Caco-2 (cell line): Measurements from ENCODE around the gene OLA1. TPM values are rescaled to one million over a fixed set of nuclear protein-coding genes. Genes with fewer than 3 reads are reported as not detected.

Source experiments
- BruUV-seq: library from RNA; stranded (reverse); fragments of 400-500 nt; replicated peaks from 2 replicates; lab custom pipeline; 2021; lab: Mats Ljungman, UMichigan
- CTCF ChIA-PET: fragments of 300-600 bp; sonication (Branson Sonifier 250); formaldehyde crosslinking; loops from one replicate; lab custom pipeline; 2022; ENCODE audit warnings: antibody characterized with exemption; lab: Charles Lee
- POLR2A ChIA-PET: fragments of 300-600 bp; sonication (Branson Sonifier 250); formaldehyde crosslinking; loops from one replicate; lab custom pipeline; 2022; ENCODE audit warnings: antibody characterized with exemption; lab: Charles Lee
- DNase-seq, 2 experiments: peaks; one replicate each; pipeline versions ENCODE4 v3.0.0 to v3.0.0-alpha.2; 2020 to 2022
- H3K27me3 ChIP-seq: replicated peaks from 2 replicates; pipeline ENCODE4 v1.6.0; 2011; ENCODE audit warnings: low read length; ENCODE audit not compliant: control insufficient read depth, insufficient read depth
- H3K36me3 ChIP-seq: 2 replicates; pipeline ENCODE4 v1.5.1; 2011; ENCODE audit warnings: low read length; ENCODE audit not compliant: control insufficient read depth, insufficient read depth
- H3K4me1 ChIP-seq: fragments of 250-450 bp; sonication (Bioruptor Pico); 2 replicates; pipeline ENCODE4 v1.5.1; 2020; ENCODE audit warnings: mild to moderate bottlenecking
- H3K4me3 ChIP-seq: 2 replicates; pipeline ENCODE4 v1.5.1; 2011; ENCODE audit warnings: low read depth, mild to moderate bottlenecking, control low read depth, low read length
- H3K9me3 ChIP-seq: fragments of 250-450 bp; sonication (Bioruptor Pico); 2 replicates; pipeline ENCODE4 v1.5.1; 2020; ENCODE audit warnings: mild to moderate bottlenecking, moderate library complexity
- H3K27ac Mint-ChIP-seq: one replicate; pipeline ENCODE4 v1.8.0; 2022; ENCODE audit warnings: mixed read lengths; ENCODE audit not compliant: unreplicated experiment
- H3K27me3 Mint-ChIP-seq: one replicate; pipeline ENCODE4 v1.8.0; 2022; ENCODE audit warnings: mixed read lengths; ENCODE audit not compliant: insufficient read depth, unreplicated experiment
- H3K36me3 Mint-ChIP-seq: one replicate; pipeline ENCODE4 v1.8.0; 2022; ENCODE audit warnings: mild to moderate bottlenecking, mixed read lengths; ENCODE audit not compliant: insufficient read depth, unreplicated experiment
- H3K4me1 Mint-ChIP-seq: one replicate; pipeline ENCODE4 v1.8.0; 2022; ENCODE audit warnings: low read depth, mixed read lengths; ENCODE audit not compliant: unreplicated experiment
- H3K4me3 Mint-ChIP-seq: one replicate; pipeline ENCODE4 v1.8.0; 2022; ENCODE audit warnings: mild to moderate bottlenecking, moderate library complexity, mixed read lengths; ENCODE audit not compliant: unreplicated experiment
- H3K9me3 Mint-ChIP-seq: one replicate; pipeline ENCODE4 v1.8.0; 2022; ENCODE audit warnings: mixed read lengths; ENCODE audit not compliant: unreplicated experiment
- intact Hi-C: fragments of 100-400 bp; cut with micrococcal nuclease; formaldehyde crosslinking; loops from one replicate; pipeline ENCODE4 v1.10.0; 2022; ENCODE audit not compliant: unreplicated experiment
- total RNA-seq: library from RNA; stranded (reverse); gene quantifications from 2 replicates; pipeline ENCODE4 v1.2.3, GENCODE V29; 2022
- TF ChIP-seq, protein P1 (sequence below), 2 experiments: fragments of 200-600 bp in 1 of 2; IDR thresholded peaks; 1 replicate in 1 of 2; 2 replicates in 1 of 2; pipeline versions ENCODE4 v1.5.1 to v1.8.0; 2011 to 2022; ENCODE audit warnings: antibody characterized with exemption in 1 of 2, control low read depth in 1 of 2, inconsistent platforms in 1 of 2, low read depth in 1 of 2, low read length in 1 of 2, mild to moderate bottlenecking in 1 of 2, moderate library complexity in 1 of 2; ENCODE audit not compliant: insufficient read depth in 1 of 2, severe bottlenecking in 1 of 2, unreplicated experiment in 1 of 2

OLA1 gene
- total RNA-seq, 1 experiment from 2014 or later = 177 TPM

DNA sequence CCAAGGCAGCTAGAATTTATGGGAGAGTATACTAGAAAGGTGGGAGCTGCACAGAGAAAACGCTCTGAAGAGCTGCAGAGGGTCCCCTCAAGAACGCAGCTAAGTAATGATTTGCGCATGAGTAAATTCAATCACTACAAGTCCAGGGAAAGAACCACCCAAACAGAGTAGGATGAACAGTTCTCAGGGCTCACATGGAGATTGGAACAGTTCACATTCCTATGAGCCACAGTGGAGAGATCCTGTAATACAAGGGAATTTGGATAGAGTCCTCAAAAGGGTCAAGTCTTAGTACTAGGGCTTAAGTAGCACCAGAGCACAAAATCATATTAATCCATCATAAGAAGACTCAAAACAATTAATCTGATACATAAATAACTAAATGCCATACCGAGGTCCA lies 12.7 kb downstream of the OLA1 start:
- no peaks in the 10 kb centered on the region for H3K27me3 Mint-ChIP-seq
- BruUV-seq = no TSS peak
- H3K4me1 Mint-ChIP-seq = peaks cover 7% of the 10 kb centered on the region
- Histone ChIP-seq H3K4me1 (no peaks in the 10 kb centered on the region), H3K4me3 (no peak overlapping the region), H3K9me3 (no peaks in the 10 kb centered on the region), H3K27me3 (no peaks in the 10 kb centered on the region), H3K36me3 (no peaks in the 10 kb centered on the region)
- intact Hi-C loops = no loop called here
- POLR2A ChIA-PET = no interaction called here
- no peaks in the 10 kb centered on the region for H3K9me3 Mint-ChIP-seq
- CTCF ChIA-PET = no interaction called here
- TF ChIP-seq, protein P1, sequence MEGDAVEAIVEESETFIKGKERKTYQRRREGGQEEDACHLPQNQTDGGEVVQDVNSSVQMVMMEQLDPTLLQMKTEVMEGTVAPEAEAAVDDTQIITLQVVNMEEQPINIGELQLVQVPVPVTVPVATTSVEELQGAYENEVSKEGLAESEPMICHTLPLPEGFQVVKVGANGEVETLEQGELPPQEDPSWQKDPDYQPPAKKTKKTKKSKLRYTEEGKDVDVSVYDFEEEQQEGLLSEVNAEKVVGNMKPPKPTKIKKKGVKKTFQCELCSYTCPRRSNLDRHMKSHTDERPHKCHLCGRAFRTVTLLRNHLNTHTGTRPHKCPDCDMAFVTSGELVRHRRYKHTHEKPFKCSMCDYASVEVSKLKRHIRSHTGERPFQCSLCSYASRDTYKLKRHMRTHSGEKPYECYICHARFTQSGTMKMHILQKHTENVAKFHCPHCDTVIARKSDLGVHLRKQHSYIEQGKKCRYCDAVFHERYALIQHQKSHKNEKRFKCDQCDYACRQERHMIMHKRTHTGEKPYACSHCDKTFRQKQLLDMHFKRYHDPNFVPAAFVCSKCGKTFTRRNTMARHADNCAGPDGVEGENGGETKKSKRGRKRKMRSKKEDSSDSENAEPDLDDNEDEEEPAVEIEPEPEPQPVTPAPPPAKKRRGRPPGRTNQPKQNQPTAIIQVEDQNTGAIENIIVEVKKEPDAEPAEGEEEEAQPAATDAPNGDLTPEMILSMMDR (IDR thresholded peaks at IDR 0.05; ENCODE audit: insufficient read depth in 1 of 2, low read depth in 1 of 2, low read length in 1 of 2, severe bottlenecking in 1 of 2, unreplicated experiment in 1 of 2) = no peak
- no peak overlapping the region for H3K27ac Mint-ChIP-seq
- H3K36me3 Mint-ChIP-seq = peaks cover 8% of the 10 kb centered on the region
- H3K4me3 Mint-ChIP-seq = no peak overlapping the region
- no peak for DNase-seq

DNA sequence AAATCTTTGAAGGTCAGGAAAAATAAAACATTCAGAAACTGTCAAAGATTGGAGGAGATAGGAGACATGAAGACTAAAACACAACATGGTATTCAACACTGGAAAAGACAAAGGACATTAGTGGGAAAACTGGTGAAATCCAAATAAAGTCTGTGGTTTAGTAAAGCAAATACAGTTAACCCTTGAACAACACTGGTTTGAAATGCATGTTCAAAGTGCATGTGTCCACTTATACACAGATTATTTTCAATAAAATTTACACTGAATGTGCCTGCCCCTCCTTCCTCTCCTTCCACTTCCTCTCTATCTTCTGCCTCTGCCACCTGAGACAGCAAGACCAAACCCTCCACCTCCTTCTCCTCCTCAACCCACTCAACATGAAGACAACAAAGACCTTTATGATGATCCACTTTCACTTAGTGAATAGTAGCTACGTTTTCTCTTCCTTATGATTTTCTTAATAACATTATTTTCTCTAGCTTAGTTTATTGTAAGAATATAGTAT lies 14.5 kb downstream of the OLA1 start:
- Histone ChIP-seq H3K4me3 (no peak overlapping the region), H3K36me3 (no peaks in the 10 kb centered on the region), H3K27me3 (no peaks in the 10 kb centered on the region), H3K9me3 (no peaks in the 10 kb centered on the region), H3K4me1 (no peaks in the 10 kb centered on the region)
- no TSS peak for BruUV-seq
- Mint-ChIP-seq H3K27ac (no peak overlapping the region), H3K9me3 (no peaks in the 10 kb centered on the region), H3K27me3 (no peaks in the 10 kb centered on the region), H3K4me1 (peaks cover 7% of the 10 kb centered on the region), H3K4me3 (no peak overlapping the region), H3K36me3 (peaks cover 8% of the 10 kb centered on the region)
- POLR2A ChIA-PET = no interaction called here
- intact Hi-C loops = no loop called here
- TF ChIP-seq, protein P1 (IDR thresholded peaks at IDR 0.05; ENCODE audit: insufficient read depth in 1 of 2, low read depth in 1 of 2, low read length in 1 of 2, severe bottlenecking in 1 of 2, unreplicated experiment in 1 of 2) = no peak
- no peak for DNase-seq
- CTCF ChIA-PET = interaction anchor here (0.5 kb wide), 1 partner anchor 756 kb away, joined by 6 read pairs; no protein-coding TSS in a partner anchor

DNA sequence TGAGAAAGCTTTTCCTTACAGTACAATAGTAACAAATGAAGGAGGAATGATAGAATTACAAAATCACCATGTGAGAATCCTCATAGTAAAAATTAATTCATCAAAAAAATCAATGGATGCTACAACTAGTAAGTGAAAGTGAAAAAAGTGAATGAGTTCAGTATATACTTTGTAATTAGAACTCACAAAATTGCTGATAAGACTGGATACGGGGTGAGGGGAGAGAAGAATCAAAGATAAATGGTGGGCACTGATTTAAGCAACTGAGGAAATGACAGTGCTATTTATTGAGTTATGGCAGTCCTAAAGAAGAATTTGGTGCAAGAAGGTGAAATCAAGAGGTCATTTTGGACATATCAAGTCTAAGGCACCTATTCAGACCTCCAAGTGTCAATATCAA lies 20.6 kb downstream of the OLA1 start:
- ChIA-PET POLR2A (no interaction called here), CTCF (no interaction called here)
- Mint-ChIP-seq H3K9me3 (no peaks in the 10 kb centered on the region), H3K4me3 (no peak overlapping the region), H3K36me3 (peaks cover 27% of the 10 kb centered on the region), H3K27me3 (no peaks in the 10 kb centered on the region), H3K4me1 (peaks cover 7% of the 10 kb centered on the region), H3K27ac (no peak overlapping the region)
- no TSS peak for BruUV-seq
- TF ChIP-seq, protein P1 (IDR thresholded peaks at IDR 0.05; ENCODE audit: insufficient read depth in 1 of 2, low read depth in 1 of 2, low read length in 1 of 2, severe bottlenecking in 1 of 2, unreplicated experiment in 1 of 2) = no peak
- peaks cover 2% of the 10 kb centered on the region; the same call in 1 of the 2 replicates for H3K36me3 ChIP-seq
- no peaks in the 10 kb centered on the region for H3K4me1 ChIP-seq
- H3K9me3 ChIP-seq = no peaks in the 10 kb centered on the region
- no peak for DNase-seq
- no peaks in the 10 kb centered on the region for H3K27me3 ChIP-seq
- intact Hi-C loops = no loop called here
- H3K4me3 ChIP-seq = no peak overlapping the region
